Transverse colon (tissue), 4 donors: Measurements from ENCODE around the gene GNA14. TPM values are rescaled to one million over a fixed set of nuclear protein-coding genes. Genes with fewer than 3 reads are reported as not detected.

ENCODE experiments used
- DNase-seq: peaks from one replicate; pipeline ENCODE4 v3.0.0-alpha.2; 2019
- H3K27ac ChIP-seq, 4 donors: fragments of 200-600 bp; sonication (generic); 2 replicates each; pipeline ENCODE4 v1.5.1; 2016 to 2018; ENCODE audit warnings: inconsistent platforms in 4 of 4
- H3K27me3 ChIP-seq: fragments of 200-600 bp; sonication (generic); 2 replicates; pipeline ENCODE4 v1.5.1; 2017; ENCODE audit warnings: inconsistent platforms
- H3K36me3 ChIP-seq, 4 donors: fragments of 200-600 bp; sonication (generic); 2 replicates each; pipeline ENCODE4 v1.5.1; 2017 to 2019; ENCODE audit warnings: inconsistent platforms in 4 of 4
- H3K4me1 ChIP-seq, 4 donors: fragments of 200-600 bp; sonication (generic); 2 replicates each; pipeline ENCODE4 v1.5.1; 2017 to 2020; ENCODE audit warnings: inconsistent platforms in 4 of 4
- H3K4me3 ChIP-seq, 4 donors: fragments of 200-600 bp; sonication (generic); 1 replicate in 1 of 4; 2 replicates in 3 of 4; pipeline versions ENCODE4 v1.5.1 to v1.6.1; 2017 to 2019; ENCODE audit warnings: inconsistent platforms in 4 of 4
- H3K9me3 ChIP-seq, 2 donors: fragments of 200-600 bp; sonication (generic); 2 replicates each; pipeline ENCODE4 v1.5.1; 2017 to 2019; ENCODE audit warnings: inconsistent platforms in 2 of 2
- EP300 ChIP-seq: sonication (generic); formaldehyde crosslinking; IDR thresholded peaks from one replicate; pipeline ENCODE4 v1.6.1; 2017; ENCODE audit warnings: antibody characterized with exemption, low read depth
- POLR2A ChIP-seq: fragments of 450-650 bp; IDR thresholded peaks from one replicate; pipeline ENCODE4 v1.6.1; 2016; ENCODE audit warnings: antibody characterized with exemption, mild to moderate bottlenecking, moderate library complexity
- POLR2AphosphoS5 ChIP-seq, 3 donors: sonication (generic); formaldehyde crosslinking; IDR thresholded peaks; one replicate each; pipeline ENCODE4 v1.6.1; 2016; ENCODE audit warnings: antibody characterized with exemption in 3 of 3
- WGBS, 2 donors: methylation state at CpG; one replicate each; pipeline ENCODE4 v1.1.5; 2018; ENCODE audit warnings: low coverage in 1 of 2; 5-methylcytosine and 5-hydroxymethylcytosine counted together
- in situ Hi-C, 4 donors: fragments of 200-750 bp; cut with MboI; loops; one replicate each; pipeline versions ENCODE4 v1.15.0 to v1.15.1; 2017; ENCODE audit warnings: low sequenced_read_pairs in 3 of 4, low pct_ligation_motif_present in 1 of 4, low pct_unique_long_range_greater_than_20kb in 1 of 4
- intact Hi-C: fragments of 100-400 bp; cut with DNase I; formaldehyde crosslinking; loops from one replicate; pipeline ENCODE4 v1.15.1; 2023; ENCODE audit warnings: low total_unique reads
- total RNA-seq, 4 donors: library from RNA; depleted of rRNA; stranded (reverse); fragments of >200 nt; gene quantifications; one replicate each; pipeline ENCODE4 v1.1.0, GENCODE V29; 2016
- TF ChIP-seq, protein P1 (sequence below), 5 experiments: fragments of 200-600 bp in 3 of 5; fragments of 450-650 bp in 2 of 5; sonication (generic) in 3 of 5; IDR thresholded peaks; 1 replicate in 2 of 5; 2 replicates in 3 of 5; pipeline ENCODE4 v1.5.1; 2016 to 2017; ENCODE audit warnings: antibody characterized with exemption in 5 of 5, inconsistent platforms in 3 of 5, mild to moderate bottlenecking in 2 of 5, moderate library complexity in 1 of 5

The GNA14 gene
- total RNA-seq, 4 donors from 2014 or later: 9.4 to 64.9 (median 16.9) TPM

DNA sequence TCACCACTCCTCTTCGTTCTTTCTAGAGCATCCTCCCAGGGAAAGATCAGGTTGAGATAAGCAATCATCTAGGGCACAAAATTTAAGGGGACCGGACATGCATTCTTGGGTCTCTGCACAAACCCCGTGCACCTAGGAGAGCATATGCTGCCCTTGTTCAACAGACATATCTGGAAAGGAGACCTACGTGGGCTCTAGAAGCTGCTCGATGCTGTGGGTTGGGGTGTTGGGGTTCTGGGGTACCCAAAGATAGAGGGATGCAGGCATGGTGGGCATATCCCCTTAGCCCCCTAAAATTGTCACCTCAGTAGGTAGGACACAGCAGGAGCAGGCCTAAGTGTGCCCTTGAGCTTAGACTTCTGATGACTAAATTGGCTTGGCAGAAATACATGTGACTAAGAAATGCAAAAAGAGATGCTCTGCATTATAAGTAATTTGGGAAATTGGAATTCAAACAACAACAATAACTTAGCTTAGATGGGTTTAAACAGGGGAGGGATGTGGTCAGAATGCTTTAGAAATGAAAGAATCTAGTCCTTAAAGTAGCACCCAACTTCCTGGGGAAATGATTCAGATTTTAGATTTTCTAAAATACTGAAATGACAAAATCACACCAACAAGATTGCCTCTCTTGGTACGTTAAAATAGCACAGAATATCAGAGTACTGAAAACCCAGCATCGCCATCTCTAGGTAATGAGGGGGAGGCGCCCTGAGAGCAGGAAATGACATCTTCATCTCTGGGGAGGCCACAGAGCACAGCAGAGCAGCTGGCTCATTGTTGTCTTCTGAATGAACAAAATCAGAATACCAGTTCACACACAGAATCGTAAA, 172.3 kb downstream of the GNA14 start:
- Histone ChIP-seq H3K4me1 (peaks cover 0 to 3% (median 0%) of the 10 kb centered on the region in 4 donors), H3K27ac (peak overlapping the region in 3 of 4 donors; percentile 19 to 45 (median 21)), H3K27me3 (no peaks in the 10 kb centered on the region), H3K36me3 (no peaks in the 10 kb centered on the region), H3K9me3 (no peaks in the 10 kb centered on the region), H3K4me3 (no peak overlapping the region)
- DNase-seq: no peak
- WGBS, 2 donors: 55 to 75% methylated on average over 3 to 9 of the region's 9 CpGs
- in situ Hi-C loops (no loop called here), intact Hi-C loops (no loop called here)
- TF ChIP-seq EP300 (no peak), POLR2A (no peak), POLR2AphosphoS5 (IDR thresholded peaks at IDR 0.05) (no peak)
- TF ChIP-seq, protein P1, sequence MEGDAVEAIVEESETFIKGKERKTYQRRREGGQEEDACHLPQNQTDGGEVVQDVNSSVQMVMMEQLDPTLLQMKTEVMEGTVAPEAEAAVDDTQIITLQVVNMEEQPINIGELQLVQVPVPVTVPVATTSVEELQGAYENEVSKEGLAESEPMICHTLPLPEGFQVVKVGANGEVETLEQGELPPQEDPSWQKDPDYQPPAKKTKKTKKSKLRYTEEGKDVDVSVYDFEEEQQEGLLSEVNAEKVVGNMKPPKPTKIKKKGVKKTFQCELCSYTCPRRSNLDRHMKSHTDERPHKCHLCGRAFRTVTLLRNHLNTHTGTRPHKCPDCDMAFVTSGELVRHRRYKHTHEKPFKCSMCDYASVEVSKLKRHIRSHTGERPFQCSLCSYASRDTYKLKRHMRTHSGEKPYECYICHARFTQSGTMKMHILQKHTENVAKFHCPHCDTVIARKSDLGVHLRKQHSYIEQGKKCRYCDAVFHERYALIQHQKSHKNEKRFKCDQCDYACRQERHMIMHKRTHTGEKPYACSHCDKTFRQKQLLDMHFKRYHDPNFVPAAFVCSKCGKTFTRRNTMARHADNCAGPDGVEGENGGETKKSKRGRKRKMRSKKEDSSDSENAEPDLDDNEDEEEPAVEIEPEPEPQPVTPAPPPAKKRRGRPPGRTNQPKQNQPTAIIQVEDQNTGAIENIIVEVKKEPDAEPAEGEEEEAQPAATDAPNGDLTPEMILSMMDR (IDR thresholded peaks at IDR 0.05): no peak

DNA sequence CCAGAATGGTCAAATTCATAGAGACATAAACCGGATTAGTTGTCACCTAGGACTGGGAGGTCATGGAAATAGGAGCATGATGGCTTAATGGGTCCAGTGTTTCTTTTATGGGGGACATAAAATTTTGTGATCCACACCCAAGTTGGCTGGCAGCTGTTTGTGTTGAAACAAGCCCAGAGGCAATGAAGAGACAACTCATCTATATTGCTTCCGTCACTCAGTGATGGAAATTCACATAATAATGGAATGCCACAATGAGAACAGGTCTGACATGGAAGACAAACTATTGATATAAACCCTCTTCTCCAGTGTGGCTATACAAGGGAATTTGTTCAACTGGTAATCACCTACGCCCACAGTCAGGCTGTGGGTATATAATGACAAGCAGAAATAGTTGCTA, 173.2 kb downstream of the GNA14 start:
- H3K27ac ChIP-seq: peak overlapping the region in 1 of 4 donors; percentile 45
- no peaks in the 10 kb centered on the region for H3K27me3 ChIP-seq
- H3K36me3 ChIP-seq: no peaks in the 10 kb centered on the region
- H3K9me3 ChIP-seq: no peaks in the 10 kb centered on the region
- WGBS, 2 donors: 70 to 79% methylated on average over 2 to 3 of the region's 3 CpGs
- in situ Hi-C loops (loop anchor here in 2 of 4 donors (25.0 kb wide), 3 partner anchors 162 to 662 kb away; partner anchors contain the start of gene GNA14 (in 1 of the 2)), intact Hi-C loops (no loop called here)
- no peak overlapping the region for H3K4me3 ChIP-seq
- H3K4me1 ChIP-seq: peaks cover 0 to 3% (median 0%) of the 10 kb centered on the region in 4 donors
- DNase-seq: peak; percentile 31
- TF ChIP-seq POLR2A (no peak), EP300 (no peak), POLR2AphosphoS5 (IDR thresholded peaks at IDR 0.05) (no peak)
- TF ChIP-seq, protein P1 (IDR thresholded peaks at IDR 0.05): no peak

DNA sequence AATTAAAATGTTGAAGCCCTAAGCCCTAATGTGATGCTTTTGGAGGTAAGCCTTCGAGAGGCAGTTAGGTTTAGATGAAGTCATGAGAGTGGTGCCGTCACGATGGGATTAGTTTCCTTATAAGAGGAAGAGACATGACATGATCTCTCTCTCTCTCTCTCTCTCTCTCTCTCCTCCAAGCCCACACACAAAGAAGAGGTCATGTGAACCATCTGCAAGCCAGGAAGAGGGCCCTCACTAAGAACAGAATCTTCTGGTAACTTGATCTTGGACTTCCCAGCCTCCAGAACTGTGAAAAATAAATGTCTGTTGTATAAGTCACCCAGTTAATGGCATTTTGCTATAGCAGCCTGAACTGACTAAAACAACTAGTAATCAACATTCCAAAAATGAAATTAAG, 175.5 kb downstream of the GNA14 start:
- in situ Hi-C loops: loop anchor here in 2 of 4 donors (25.0 kb wide), 3 partner anchors 165 to 665 kb away; partner anchors contain the start of gene GNA14 (in 1 of the 2)

DNA sequence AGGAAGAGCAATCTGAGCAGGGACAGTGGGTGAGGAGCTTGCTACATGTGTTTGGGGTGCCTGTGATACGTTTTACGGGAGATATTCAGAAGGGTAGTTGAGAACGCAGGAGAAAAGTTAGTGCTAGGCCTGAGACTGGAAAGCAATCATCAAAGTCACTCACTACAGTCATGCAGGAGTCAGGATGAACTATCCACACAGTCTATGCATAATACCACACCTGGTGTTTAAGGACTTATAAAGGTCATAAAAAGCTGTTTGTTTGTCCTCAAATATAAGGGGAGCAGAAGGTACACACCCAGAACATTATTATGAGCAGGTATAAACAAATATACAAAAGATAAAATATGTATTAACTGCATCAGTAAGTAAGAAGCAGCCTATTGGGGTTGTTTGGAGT, 176.6 kb downstream of the GNA14 start:
- WGBS, 2 donors: 73 to 86% methylated on average over 3 of the region's 3 CpGs
- H3K27me3 ChIP-seq: no peaks in the 10 kb centered on the region
- no peak for TF ChIP-seq POLR2A
- TF ChIP-seq, protein P1 (IDR thresholded peaks at IDR 0.05): no peak
- TF ChIP-seq POLR2AphosphoS5 (IDR thresholded peaks at IDR 0.05): no peak
- TF ChIP-seq EP300: no peak
- intact Hi-C loops (no loop called here), in situ Hi-C loops (loop anchor here in 2 of 4 donors (25.0 kb wide), 3 partner anchors 166 to 666 kb away; partner anchors contain the start of gene GNA14 (in 1 of the 2))
- no peak overlapping the region for H3K4me3 ChIP-seq
- peak overlapping the region in 3 of 4 donors; percentile 22 to 43 (median 31) for H3K27ac ChIP-seq
- no peak for DNase-seq
- H3K4me1 ChIP-seq: peaks cover 0 to 3% (median 0%) of the 10 kb centered on the region in 4 donors
- H3K36me3 ChIP-seq: no peaks in the 10 kb centered on the region
- H3K9me3 ChIP-seq: no peaks in the 10 kb centered on the region

More for the DNA sequence above, 175.5 kb downstream of the GNA14 start:
- no peaks in the 10 kb centered on the region for H3K27me3 ChIP-seq
- no peak overlapping the region for H3K4me3 ChIP-seq
- intact Hi-C loops: no loop called here
- H3K27ac ChIP-seq: no peak overlapping the region
- TF ChIP-seq POLR2AphosphoS5 (IDR thresholded peaks at IDR 0.05): no peak
- TF ChIP-seq EP300: no peak
- TF ChIP-seq, protein P1 (IDR thresholded peaks at IDR 0.05): no peak
- no peak for TF ChIP-seq POLR2A
- no peaks in the 10 kb centered on the region for H3K36me3 ChIP-seq
- H3K4me1 ChIP-seq: peaks cover 0 to 3% (median 0%) of the 10 kb centered on the region in 4 donors
- no peaks in the 10 kb centered on the region for H3K9me3 ChIP-seq
- 92 to 97% methylated on average over 3 of the region's 3 CpGs for WGBS, 2 donors
- DNase-seq: no peak
